Measurements from ENCODE around the gene RBM34.
A peak's percentile ranks its signal among the peaks of the same experiment; 100 is the strongest.

The RBM34 gene

GRCh38 chr1:235151033-235151432 lies 10.0 kb downstream of the RBM34 start:
- no peak for DNase-seq

GRCh38 chr1:235149824-235150223 lies 11.2 kb downstream of the RBM34 start:
- DNase-seq: no peak

DNA sequence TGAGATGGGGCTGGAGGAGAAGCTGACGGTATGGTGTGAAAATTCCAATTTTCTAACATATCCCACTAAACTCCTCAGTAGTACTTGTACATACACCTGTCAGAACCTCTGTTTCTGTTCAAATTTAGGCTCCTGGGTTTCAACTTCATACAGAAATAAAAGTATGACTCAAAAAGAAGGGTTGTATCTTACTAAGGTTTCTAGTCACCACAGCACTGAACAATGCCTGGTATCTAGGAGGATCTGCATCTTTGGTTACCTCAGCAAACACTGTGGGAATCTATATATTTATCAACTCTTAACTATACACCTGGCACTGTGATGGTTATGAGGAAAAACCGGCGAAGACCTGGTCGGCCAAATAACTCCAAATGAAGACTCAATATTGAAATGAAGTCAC lies 13.8 kb downstream of the RBM34 start:
- no peak for DNase-seq

GRCh38 chr1:235145639-235146038 lies 15.4 kb downstream of the RBM34 start:
- DNase-seq: no peak

GRCh38 chr1:235142991-235143390 lies 18.1 kb downstream of the RBM34 start:
- no peak for DNase-seq

DNA sequence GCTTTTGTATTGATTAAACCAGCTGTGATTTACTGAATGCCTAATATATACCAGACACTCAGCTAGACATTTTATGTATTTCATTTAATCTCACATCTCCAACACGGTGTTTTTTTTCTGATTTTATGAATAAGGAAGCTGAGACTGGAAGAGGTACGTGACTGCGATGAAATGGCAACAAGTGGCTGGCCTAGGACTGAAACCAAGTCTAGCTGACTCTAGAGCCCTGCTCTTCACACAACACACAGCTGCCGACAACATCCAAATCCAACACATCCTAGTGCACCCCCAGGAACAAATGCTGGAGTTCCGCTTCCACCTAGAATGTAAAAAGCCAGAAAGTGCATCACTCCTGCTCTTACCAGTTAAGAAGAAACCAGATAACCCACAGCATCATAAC lies 21.7 kb downstream of the RBM34 start:
- no peak for DNase-seq

- no peak for DNase-seq
Observed at GRCh38 chr1:235138821-235139220, 22.2 kb downstream of the RBM34 start.

GRCh38 chr1:235136111-235136510 lies 24.9 kb downstream of the RBM34 start:
- no peak for DNase-seq

- no peak for DNase-seq
Observed at GRCh38 chr1:235134171-235134570, 26.9 kb downstream of the RBM34 start.

DNA sequence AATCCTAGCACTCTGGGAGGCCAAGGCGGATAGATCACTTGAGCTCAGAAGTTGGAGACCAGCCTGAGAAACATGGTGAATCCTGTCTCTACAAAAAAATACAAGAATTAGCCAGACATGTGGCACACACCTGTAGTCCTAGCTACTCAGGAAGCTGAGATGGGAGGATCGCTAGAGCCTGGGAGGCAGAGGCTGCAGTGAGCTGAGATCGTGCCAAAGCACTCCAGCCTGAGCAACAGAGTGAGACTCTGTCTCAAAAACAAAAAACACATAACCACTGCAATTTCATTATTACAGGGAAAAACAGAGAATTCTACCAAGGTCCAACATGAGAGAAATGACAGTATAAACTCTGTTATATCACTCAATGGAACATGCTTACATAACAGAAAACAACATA lies 28.0 kb downstream of the RBM34 start:
- DNase-seq: no peak

DNA sequence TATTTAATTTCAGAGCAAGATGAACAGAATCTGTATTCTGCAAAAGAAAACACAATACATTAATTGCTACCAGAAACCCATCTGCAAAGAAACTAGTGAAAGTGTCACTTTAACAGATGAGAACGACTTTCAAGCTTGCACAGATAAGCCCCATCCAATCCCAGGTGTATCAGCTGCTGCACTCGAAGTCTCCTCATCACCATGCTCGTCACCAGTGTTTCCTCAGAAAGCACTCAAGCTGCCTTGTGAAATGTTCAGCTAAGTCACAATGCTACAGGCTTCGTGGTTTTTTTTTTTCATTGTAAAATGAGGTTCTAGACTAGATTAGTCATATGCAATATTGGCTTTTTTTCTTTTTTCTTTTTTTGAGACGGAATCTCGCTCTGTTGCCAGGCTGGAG lies 29.1 kb downstream of the RBM34 start:
- no peak for DNase-seq

GRCh38 chr1:235130766-235131270 lies 30.2 kb downstream of the RBM34 start:
- DNase-seq: no peak

GRCh38 chr1:235129774-235130570 lies 31.1 kb downstream of the RBM34 start:
- no peak for DNase-seq

GRCh38 chr1:235128456-235129328 lies 32.4 kb downstream of the RBM34 start, which contains the start of gene TOMM20:
TSS of gene TOMM20 (minus strand) at chr1:235128837. CDS start at chr1:235128715, 122 bp downstream.
- DNase-seq: peak; percentile 91

GRCh38 chr1:235127732-235128455 lies 33.2 kb downstream of the RBM34 start:
- no peak for DNase-seq

DNA sequence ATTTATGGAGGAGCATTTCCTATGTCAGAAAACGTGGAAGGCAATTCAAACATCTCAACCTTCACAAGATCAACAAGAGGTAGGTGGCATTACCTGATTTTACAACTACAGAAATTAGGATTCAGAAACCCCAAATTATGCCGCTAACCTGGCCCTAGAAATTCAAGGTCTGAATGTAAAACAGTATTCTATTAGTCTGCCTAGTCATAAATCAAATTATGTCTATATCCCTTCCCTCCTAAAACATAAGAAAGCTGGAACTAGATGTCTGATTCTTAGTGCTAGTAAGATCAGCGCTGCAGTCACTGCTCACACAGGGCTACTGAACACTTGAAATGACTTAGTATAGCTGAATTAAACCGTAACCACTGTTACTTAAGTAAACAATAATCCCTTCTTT lies 33.8 kb downstream of the RBM34 start:
- DNase-seq: no peak

DNA sequence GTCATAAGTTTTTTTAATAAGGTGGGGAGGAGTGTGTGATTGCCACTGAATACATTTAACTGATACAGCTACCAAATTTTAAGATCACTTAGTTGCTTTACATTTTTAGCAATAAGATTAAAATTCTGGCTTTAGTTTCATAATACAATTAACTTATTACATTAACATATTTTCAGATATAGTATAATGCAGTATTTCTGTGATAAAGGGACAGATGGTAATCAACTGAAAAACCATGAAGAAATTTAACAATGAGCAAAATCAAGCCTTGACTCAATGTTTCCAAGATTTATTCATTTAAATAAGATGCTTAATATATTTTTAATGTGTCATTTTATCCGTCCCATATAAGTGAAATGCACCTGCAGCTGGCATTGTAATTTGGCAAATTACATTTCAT lies 36.4 kb downstream of the RBM34 start:
- DNase-seq: no peak

- DNase-seq: no peak
Observed at GRCh38 chr1:235124111-235124510, 36.9 kb downstream of the RBM34 start.

DNA sequence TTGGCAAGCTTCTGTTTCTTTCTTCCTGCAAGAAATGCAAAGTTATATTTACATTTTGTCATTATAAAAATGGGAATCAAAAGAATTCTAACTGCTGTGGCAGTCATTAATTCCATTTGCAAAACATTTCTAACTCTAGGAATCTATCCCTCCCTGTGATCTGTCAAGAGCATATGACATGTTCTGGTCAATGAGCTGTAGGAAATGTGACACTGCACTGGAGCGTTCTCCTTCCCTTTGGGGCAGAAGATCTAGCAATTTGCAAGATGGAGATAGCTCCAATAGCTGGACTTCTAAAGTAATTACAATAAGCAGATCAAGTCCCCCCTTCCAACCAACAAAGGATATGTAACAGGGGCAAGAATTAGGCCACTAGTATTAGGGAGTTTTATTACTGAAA lies 38.7 kb downstream of the RBM34 start:
- no peak for DNase-seq

DNA sequence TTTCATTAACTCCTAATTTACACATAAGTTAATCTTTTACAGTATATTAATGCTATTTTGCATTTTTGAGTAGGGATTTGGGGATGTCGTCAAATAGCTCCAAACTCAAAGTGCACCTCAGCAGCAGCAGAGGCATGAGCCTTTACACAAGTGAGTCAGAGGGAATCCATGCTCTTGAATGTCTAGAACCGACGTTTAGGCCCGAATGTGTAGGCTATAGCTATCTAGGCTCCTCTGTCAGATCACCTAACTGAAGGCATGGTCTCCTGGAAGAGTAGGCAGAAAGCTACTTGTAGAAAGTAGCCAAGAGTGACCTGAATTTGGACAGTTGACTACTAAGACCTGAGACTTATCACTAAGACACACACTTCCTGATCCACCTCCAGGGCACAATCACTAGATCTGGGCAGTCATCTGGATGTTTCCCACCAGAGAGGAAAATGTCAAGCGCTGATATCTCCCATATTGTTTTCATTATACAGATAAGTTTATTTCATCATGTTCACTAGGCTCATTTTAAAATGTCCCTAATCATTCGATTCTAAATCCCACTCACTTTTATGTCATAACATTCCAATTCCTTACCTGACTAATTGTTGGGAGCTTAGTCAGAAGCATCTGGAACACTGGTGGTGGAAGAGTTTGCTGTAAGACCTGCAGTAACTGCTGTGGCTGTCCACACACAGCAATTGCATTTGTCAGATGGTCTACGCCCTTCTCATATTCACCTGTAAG lies 47.7 kb downstream of the RBM34 start:
- no peak for DNase-seq

- no peak for DNase-seq
Observed at GRCh38 chr1:235112297-235113182, 48.5 kb downstream of the RBM34 start.
